Activated CD8-positive, alpha-beta memory T cell treated with anti-CD3 and anti-CD28 coated beads, Interleukin-2, amount 50 U/mL, for 4 hours (primary cell): Measurements from ENCODE around the gene EVA1B.

Source experiments
- DNase-seq: peaks from one replicate; pipeline ENCODE4 v3.0.0-alpha.2; 2020

Gene EVA1B

GRCh38 chr1:36274201-36274600, 49.2 kb downstream of the EVA1B start:
- DNase-seq, result no peak

GRCh38 chr1:36273024-36273423, 50.4 kb downstream of the EVA1B start:
- DNase-seq, result no peak
